Loucy (cell line): ENCODE results near the gene AGAP1.
"Not testable (repeated sequence)": the region's sequence is repeated elsewhere in the genome, so short reads cannot be mapped to it uniquely, and the experiment has no call there.

Experiments
- H2AFZ ChIP-seq: fragments of 200-600 bp; sonication (generic); 2 replicates; pipeline ENCODE4 v1.6.0; 2016; ENCODE audit warnings: antibody characterized with exemption, mild to moderate bottlenecking, low read length, moderate library complexity
- H3F3A ChIP-seq: fragments of 200-600 bp; 2 replicates; pipeline ENCODE4 v1.6.0; 2016; ENCODE audit warnings: antibody characterized with exemption, low read depth, mild to moderate bottlenecking
- H3K27me3 ChIP-seq: fragments of 200-600 bp; sonication (generic); 2 replicates; pipeline ENCODE4 v1.6.1; 2014; ENCODE audit warnings: low read length, mild to moderate bottlenecking; ENCODE audit not compliant: insufficient read depth, poor library complexity, severe bottlenecking
- H3K36me3 ChIP-seq: fragments of 200-600 bp; sonication (generic); 2 replicates; pipeline ENCODE4 v1.6.1; 2016; ENCODE audit warnings: low read length; ENCODE audit not compliant: insufficient read depth
- H3K4me1 ChIP-seq: fragments of 200-600 bp; sonication (generic); 2 replicates; pipeline ENCODE4 v1.5.1; 2014; ENCODE audit warnings: low read length, mild to moderate bottlenecking; ENCODE audit not compliant: insufficient read depth, poor library complexity, severe bottlenecking
- H3K4me2 ChIP-seq: fragments of 200-600 bp; sonication (generic); 2 replicates; pipeline ENCODE4 v1.6.0; 2014; ENCODE audit warnings: antibody characterized with exemption, low read length, low read depth, mild to moderate bottlenecking; ENCODE audit not compliant: poor library complexity, severe bottlenecking
- H3K4me3 ChIP-seq: fragments of 200-600 bp; sonication (generic); 2 replicates; pipeline ENCODE4 v1.5.1; 2014; ENCODE audit warnings: low read length, mild to moderate bottlenecking, mixed read lengths; ENCODE audit not compliant: poor library complexity, severe bottlenecking
- H3K79me2 ChIP-seq: fragments of 200-600 bp; sonication (generic); 2 replicates; pipeline ENCODE4 v1.6.1; 2014; ENCODE audit warnings: low read length; ENCODE audit not compliant: insufficient read depth
- H3K9ac ChIP-seq: fragments of 200-600 bp; sonication (generic); 2 replicates; pipeline ENCODE4 v1.6.0; 2014; ENCODE audit warnings: mild to moderate bottlenecking, low read depth, low read length, moderate library complexity; ENCODE audit not compliant: poor library complexity, severe bottlenecking
- H3K9me2 ChIP-seq: fragments of 200-600 bp; sonication (generic); replicated peaks from 2 replicates; pipeline ENCODE4 v1.6.1; 2016; ENCODE audit warnings: low read depth, low read length, mixed read lengths
- H3K9me3 ChIP-seq: fragments of 200-600 bp; sonication (generic); 2 replicates; pipeline ENCODE4 v1.6.1; 2014; ENCODE audit warnings: mild to moderate bottlenecking, antibody characterized with exemption, low read length, low read depth; ENCODE audit not compliant: insufficient read depth
- H4K20me1 ChIP-seq: fragments of 200-600 bp; sonication (generic); 2 replicates; pipeline ENCODE4 v1.6.0; 2014; ENCODE audit warnings: antibody characterized with exemption, low read length, mild to moderate bottlenecking; ENCODE audit not compliant: insufficient read depth, poor library complexity, severe bottlenecking
- EZH2phosphoT487 ChIP-seq: fragments of 200-600 bp; IDR thresholded peaks from 2 replicates; pipeline ENCODE4 v1.6.1; 2018; ENCODE audit warnings: antibody characterized with exemption, mild to moderate bottlenecking, moderate library complexity, borderline replicate concordance
- TF ChIP-seq, protein P1 (sequence below): fragments of 200-600 bp; sonication (generic); conservative IDR thresholded peaks from 2 replicates; pipeline ENCODE4 v1.5.1; 2014; ENCODE audit warnings: mild to moderate bottlenecking, antibody characterized with exemption, low read length

The AGAP1 gene

DNA sequence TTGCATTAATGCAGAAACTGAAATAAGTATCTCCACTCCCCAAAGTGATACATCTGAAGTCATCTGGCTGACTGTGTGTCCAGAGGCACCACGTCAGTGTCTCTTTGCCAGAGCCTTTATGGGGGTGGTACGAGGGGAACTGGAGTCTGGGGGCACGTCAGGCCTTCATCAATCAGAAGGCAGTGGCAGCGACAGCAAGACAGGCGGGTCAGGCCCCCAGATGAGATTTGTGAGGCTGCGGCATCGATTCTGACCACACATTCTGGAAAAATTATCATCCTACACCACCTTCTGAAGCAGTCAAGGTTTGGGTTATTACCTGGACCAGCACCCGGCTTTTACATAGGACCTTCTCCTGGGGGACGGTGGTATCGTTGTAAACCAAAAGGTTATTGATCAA is 450.7 kb downstream of the AGAP1 start:
- Histone ChIP-seq H3F3A (no peaks in the 10 kb centered on the region), H3K9me3 (no peaks in the 10 kb centered on the region), H3K9me2 (no peaks in the 10 kb centered on the region), H4K20me1 (no peaks in the 10 kb centered on the region), H3K27me3 (no peaks in the 10 kb centered on the region), H2AFZ (no peak overlapping the region), H3K79me2 (no peaks in the 10 kb centered on the region), H3K4me1 (no peaks in the 10 kb centered on the region), H3K4me3 (no peak overlapping the region), H3K9ac (no peak overlapping the region), H3K4me2 (no peak overlapping the region), H3K36me3 (no peaks in the 10 kb centered on the region)
- TF ChIP-seq EZH2phosphoT487, result no peak
- TF ChIP-seq, protein P1, sequence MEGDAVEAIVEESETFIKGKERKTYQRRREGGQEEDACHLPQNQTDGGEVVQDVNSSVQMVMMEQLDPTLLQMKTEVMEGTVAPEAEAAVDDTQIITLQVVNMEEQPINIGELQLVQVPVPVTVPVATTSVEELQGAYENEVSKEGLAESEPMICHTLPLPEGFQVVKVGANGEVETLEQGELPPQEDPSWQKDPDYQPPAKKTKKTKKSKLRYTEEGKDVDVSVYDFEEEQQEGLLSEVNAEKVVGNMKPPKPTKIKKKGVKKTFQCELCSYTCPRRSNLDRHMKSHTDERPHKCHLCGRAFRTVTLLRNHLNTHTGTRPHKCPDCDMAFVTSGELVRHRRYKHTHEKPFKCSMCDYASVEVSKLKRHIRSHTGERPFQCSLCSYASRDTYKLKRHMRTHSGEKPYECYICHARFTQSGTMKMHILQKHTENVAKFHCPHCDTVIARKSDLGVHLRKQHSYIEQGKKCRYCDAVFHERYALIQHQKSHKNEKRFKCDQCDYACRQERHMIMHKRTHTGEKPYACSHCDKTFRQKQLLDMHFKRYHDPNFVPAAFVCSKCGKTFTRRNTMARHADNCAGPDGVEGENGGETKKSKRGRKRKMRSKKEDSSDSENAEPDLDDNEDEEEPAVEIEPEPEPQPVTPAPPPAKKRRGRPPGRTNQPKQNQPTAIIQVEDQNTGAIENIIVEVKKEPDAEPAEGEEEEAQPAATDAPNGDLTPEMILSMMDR, result no peak

DNA sequence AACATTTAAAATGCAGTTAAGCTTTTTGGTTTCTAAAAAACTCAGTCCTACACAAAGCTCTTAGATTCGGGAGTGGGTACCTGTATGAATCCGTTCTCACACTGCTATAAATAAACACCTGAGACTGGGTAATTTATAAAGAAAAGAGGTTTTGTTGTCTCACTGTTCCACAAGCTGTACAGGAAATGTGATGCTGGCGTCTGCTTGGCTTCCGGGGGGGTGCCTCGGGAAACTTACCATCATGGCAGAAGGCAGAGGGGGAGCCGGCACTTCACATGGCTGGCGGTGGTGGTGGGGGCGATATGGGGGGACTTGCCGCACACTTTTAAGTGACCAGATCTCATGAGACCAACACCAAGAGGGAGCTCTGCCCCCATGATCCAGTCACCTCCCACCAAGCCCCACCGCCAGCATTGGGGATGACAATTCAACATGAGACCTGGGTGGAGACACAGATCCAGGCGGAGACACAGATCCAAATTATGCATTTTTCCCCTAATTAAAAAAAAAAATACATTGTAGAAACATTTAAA is 451.8 kb downstream of the AGAP1 start:
- Histone ChIP-seq H3K79me2 (no peaks in the 10 kb centered on the region), H2AFZ (no peak overlapping the region), H3K4me3 (no peak overlapping the region), H3K36me3 (no peaks in the 10 kb centered on the region), H3K4me1 (no peaks in the 10 kb centered on the region), H3K9me3 (no peaks in the 10 kb centered on the region), H4K20me1 (no peaks in the 10 kb centered on the region), H3K4me2 (no peak overlapping the region), H3K27me3 (no peaks in the 10 kb centered on the region), H3K9ac (no peak overlapping the region), H3F3A (no peaks in the 10 kb centered on the region), H3K9me2 (no peaks in the 10 kb centered on the region)
- TF ChIP-seq, protein P1, result no peak
- no peak for TF ChIP-seq EZH2phosphoT487

DNA sequence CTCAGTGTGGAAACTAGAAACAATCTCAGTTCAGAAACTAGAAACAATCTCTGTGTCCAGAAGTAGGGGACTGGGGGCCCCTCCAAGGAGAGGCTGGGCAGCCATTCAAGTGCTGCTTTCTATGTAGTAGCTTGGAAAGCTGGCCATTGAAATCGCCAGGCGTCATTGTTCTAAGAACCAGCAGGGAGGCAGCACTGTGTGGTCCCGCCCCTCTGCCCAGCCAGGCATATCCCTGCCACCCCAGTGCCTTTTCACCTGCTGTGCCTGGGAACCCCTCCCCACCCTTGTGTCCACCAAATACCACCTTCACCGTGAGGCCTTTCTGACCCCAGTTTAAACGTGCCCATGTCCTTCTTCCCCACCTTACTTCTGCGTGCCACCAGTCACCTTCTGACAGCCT is 452.7 kb downstream of the AGAP1 start:
- Histone ChIP-seq H3K9me3 (no peaks in the 10 kb centered on the region), H3K79me2 (no peaks in the 10 kb centered on the region), H3K9ac (no peak overlapping the region), H3K4me3 (no peak overlapping the region), H3K4me2 (no peak overlapping the region), H2AFZ (no peak overlapping the region), H3K4me1 (peaks cover 7% of the 10 kb centered on the region), H3K9me2 (no peaks in the 10 kb centered on the region), H4K20me1 (peaks cover 5% of the 10 kb centered on the region), H3K36me3 (no peaks in the 10 kb centered on the region), H3K27me3 (no peaks in the 10 kb centered on the region), H3F3A (no peaks in the 10 kb centered on the region)
- TF ChIP-seq, protein P1, result no peak
- no peak for TF ChIP-seq EZH2phosphoT487

DNA sequence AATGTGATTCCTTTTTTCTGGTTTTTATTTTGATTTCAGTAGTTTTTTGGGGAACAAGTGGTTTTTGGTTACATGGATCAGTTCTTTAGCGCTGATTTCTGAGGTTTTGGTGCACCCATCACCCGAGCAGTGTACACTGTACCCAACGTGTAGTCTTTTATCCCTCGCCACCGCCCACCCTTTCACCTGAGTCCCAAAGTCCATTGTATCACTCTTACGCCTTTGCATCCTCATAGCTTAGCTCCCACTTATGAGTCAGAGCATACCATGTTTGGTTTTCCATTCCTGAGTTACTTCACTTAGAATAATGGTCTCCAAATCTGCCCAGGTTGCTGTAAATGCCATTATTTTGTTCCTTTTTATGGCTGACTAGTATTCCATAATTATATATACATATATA is 453.2 kb downstream of the AGAP1 start:
- H2AFZ ChIP-seq, H3K4me1 ChIP-seq, H3K9ac ChIP-seq, H3K27me3 ChIP-seq, H3F3A ChIP-seq, H3K4me2 ChIP-seq, H3K9me3 ChIP-seq, H3K79me2 ChIP-seq, H3K36me3 ChIP-seq, H3K9me2 ChIP-seq, H3K4me3 ChIP-seq, H4K20me1 ChIP-seq: not testable (repeated sequence)
